ENCODE results near the gene FLNB. TPM values are rescaled to one million over a fixed set of nuclear protein-coding genes. Genes with fewer than 3 reads are reported as not detected.

Gene FLNB
- total RNA-seq, 1 donor from 2014 or later: 30.0 TPM

GRCh38 chr3:58063022-58063815, 55.0 kb downstream of the FLNB start:
- no peak for DNase-seq
- ATAC-seq (ENCODE audit: poor library complexity): no peak
- intact Hi-C loops (cut with DNase I): no loop called here

DNA sequence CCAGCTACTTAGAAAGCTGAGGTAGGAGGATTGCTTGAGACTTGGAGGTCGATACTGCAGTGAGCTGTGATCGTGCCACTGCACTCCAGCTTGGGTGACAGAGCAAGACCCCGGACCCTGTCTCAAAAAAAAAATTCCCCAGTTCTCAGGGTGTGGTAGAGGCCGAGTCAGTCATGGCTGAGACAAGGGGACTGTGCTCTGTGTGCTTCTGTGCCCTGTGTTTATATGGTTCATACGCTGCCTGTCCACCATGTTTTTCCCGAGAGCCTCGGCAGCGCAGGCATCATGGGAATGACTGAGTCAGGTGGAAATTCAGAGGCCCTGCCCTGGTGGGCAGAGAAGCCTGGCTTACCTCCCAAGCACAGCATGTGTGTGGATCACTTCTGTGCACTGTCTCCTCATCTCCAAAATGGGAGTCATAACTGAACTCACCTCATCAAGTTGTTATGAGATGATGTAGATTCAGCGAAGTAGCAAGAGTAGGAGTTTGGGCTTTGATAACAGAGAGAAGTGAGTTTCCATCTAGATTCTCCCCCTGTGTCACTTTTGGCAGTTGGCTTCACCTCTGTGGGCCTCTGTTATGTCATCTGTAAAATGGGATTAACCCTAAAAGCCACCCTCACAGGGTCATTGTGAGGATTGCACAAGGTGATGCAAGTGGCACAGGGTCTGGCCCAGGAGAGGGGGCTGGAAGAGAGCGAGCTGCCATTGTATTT, 56.9 kb downstream of the FLNB start:
- DNase-seq (no peak), ATAC-seq (ENCODE audit: poor library complexity) (no peak)
- intact Hi-C loops (cut with DNase I): no loop called here

DNA sequence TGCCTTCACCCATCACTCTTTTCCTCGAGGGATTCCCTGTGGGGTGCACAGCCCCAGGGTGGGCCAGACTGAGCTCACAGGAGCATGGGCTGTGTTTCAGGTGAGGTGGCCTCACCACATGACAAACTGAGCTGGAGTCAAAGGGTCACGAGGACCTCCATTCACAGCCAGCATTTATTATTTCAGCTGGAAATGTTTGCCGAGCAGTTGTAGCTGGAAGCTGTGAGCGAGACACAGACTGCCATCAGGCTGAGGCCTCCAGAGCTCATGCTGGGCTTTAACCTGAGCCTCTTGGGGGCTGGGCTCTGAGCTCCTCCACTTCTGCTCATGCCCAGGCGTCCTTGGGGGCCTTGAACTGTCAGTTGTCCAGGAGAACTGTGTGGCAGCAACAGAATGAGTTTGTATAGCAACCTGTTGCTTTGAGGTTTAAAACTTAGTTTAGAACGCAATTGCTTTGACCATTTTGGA, 57.5 kb downstream of the FLNB start:
- intact Hi-C loops (cut with DNase I): no loop called here
- DNase-seq: no peak
- ATAC-seq (ENCODE audit: poor library complexity): no peak

- intact Hi-C loops (cut with DNase I): no loop called here
- ATAC-seq (ENCODE audit: poor library complexity): no peak
- DNase-seq: no peak
These were observed 58.6 kb downstream of the FLNB start for GRCh38 chr3:58066842-58067241.

GRCh38 chr3:58068122-58068809, 60.0 kb downstream of the FLNB start:
- intact Hi-C loops (cut with DNase I): no loop called here
- ATAC-seq (ENCODE audit: poor library complexity) (no peak), DNase-seq (no peak)

GRCh38 chr3:58071480-58071971, 63.3 kb downstream of the FLNB start:
- ATAC-seq (ENCODE audit: poor library complexity): no peak
- intact Hi-C loops (cut with DNase I): no loop called here
- no peak for DNase-seq

DNA sequence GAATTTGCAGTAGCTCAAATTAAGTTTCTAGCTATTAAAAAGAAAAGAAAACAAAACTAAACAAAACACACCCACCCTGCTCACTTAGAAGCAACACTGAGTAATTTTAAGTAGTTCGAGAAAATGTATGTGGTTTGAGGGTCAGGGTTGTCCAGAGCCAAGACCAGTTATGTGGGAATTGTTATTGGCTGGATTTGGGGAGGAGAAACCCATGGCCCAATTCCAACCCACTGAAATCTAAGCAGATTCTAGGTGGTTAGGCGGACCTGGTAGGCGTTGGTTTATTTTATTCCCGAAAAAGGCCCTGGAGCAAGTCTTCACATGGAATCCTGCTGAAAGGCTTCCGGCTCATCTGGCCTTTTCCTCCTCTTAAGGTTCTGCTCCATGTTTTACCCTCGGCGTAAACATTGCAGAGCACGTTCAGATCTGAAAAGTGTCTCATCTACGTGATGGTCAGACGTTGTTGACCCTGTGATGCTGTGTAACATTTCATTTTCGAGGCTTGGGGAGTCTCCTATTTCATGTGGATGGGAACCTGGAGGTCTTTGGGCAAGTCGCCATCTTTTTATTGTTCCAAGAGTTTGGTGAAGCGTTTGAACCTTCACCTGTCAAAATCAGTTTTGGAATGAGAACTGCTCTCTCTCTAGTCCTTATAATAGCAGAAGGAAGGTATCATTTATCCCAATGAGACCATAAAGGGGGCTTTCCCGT, 64.0 kb downstream of the FLNB start:
- intact Hi-C loops (cut with DNase I): no loop called here
- DNase-seq: no peak
- ATAC-seq (ENCODE audit: poor library complexity): no peak

DNA sequence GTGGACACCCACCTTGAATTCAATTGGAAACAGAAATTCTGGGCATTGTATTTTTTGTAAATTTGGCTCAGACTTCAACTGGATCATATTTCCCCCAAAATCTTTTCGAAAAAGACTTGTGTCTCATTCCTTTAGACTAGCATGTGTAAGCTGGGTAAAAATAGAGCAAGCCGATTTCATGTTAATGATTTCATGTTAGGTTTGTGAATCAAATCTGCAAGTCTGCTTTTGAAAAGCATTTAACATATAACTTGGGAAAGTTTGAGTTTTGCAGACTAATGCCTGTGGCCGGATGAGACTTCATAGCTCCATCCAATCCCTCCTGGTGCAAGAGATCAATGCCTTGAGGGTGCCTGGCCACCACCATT, 64.5 kb downstream of the FLNB start:
- intact Hi-C loops (cut with DNase I): no loop called here
- ATAC-seq (ENCODE audit: poor library complexity) (no peak), DNase-seq (no peak)

DNA sequence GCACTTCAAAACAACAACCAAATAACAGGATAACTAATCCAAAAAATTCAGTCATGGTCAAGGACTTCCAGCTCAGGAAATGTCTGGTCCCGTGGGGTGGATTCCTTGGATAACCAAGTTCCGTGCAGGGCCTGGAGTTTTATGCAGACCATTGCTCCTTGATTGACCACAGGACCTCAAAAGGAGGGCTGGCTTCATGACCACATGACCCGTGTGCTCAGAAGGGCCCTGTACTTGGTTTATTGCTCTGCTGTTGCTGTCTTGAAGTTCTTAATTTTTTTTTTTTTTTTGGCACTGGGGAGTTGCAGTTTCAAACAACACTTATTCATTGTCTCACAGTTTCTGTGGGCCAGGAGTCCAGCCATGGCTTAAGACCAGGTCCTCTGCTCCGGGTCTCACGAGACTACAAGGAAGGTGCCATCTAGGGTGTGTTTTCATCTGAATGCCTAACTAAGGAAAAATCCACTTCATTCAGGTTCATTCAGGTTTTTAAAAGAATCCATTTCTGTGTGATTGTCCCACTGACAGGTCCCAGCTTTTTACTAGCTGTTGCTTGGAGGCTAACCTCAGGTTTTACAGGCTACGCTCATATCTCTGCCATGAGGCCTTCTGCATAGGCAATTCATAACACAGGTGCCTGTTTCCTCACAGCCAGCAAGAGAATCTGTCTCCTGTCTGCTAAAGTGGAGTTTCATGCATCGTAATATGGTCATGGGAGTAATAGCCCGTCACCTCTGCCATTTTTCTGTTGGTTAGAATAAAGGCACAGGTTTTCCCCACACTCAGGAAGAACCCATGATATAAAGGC, 65.3 kb downstream of the FLNB start:
- intact Hi-C loops (cut with DNase I): no loop called here
- DNase-seq (no peak), ATAC-seq (ENCODE audit: poor library complexity) (no peak)

DNA sequence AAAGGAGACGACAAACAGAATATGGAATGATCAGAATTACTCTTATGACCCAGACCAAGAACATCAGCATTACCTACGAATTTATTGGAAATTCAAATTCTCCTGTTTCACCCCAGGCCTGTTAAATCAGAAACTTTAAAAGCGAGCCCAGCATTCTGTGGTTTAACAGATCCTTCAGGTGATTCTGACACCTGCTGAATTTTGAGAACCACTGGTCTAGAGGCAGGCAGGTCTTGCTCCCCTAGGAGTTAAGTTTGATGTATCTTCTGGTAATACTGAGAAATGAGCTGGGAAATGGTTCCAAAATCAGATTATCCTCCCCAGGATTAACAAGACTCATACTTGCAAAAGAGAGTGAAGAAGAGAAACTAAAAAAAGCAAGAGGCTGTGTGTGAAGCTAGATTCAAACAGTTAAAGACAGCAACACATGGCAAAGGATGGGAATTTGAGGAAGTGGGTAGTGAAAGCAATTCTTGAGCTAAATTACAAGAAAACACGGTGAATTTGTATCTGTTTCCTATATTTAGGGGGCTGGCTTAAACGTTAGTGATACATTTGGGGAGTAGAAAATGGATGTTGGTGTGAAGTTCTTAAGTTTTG, 66.0 kb downstream of the FLNB start:
- intact Hi-C loops (cut with DNase I): no loop called here
- ATAC-seq (ENCODE audit: poor library complexity) (no peak), DNase-seq (no peak)

GRCh38 chr3:58074997-58075396, 66.8 kb downstream of the FLNB start:
- intact Hi-C loops (cut with DNase I): no loop called here
- ATAC-seq (ENCODE audit: poor library complexity): no peak

GRCh38 chr3:58077596-58078285, 69.5 kb downstream of the FLNB start:
- intact Hi-C loops (cut with DNase I): no loop called here
- no peak for ATAC-seq (ENCODE audit: poor library complexity)
- no peak for DNase-seq

More at GRCh38 chr3:58074997-58075396, 66.8 kb downstream of the FLNB start:
- DNase-seq: no peak

DNA sequence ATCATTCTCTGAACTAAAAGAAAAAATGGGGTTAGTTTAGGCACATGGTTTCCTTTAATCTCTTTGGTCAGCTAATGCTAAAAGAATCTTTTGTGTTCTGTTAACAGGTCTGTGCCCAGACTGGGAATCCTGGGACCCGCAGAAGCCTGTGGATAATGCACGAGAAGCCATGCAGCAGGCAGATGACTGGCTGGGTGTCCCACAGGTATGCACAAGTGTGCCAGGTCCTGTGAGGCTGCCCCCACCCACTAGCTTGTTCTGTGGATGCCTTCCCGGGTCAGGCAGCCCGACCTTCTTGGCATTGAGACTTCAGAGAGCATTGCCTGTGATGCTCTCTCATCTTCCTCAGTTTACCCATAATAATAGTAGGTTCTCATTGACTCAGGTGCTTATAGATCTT, 70.4 kb downstream of the FLNB start:
- DNase-seq (no peak), ATAC-seq (ENCODE audit: poor library complexity) (no peak)
- intact Hi-C loops (cut with DNase I): no loop called here

DNA sequence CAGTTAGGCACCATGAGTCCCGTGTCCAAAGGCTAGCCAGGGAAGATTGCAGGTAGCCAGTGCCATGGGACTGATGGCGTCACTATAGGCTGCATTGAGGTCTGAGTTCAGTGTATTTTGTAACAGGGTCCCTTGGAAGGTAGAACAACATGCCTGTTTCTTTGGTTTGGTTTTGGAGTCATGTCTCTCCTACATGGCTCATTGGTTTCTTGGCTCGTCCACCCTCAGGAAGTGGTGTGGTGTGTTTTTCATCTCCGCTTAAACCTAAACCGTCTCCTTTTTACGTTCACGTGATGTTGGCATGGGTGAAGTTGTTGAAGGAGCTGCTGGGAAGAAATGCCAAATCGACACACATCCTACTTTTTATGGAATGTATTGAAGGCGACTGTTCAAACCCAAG, 71.6 kb downstream of the FLNB start:
- ATAC-seq (ENCODE audit: poor library complexity) (no peak), DNase-seq (no peak)
- intact Hi-C loops (cut with DNase I): no loop called here

DNA sequence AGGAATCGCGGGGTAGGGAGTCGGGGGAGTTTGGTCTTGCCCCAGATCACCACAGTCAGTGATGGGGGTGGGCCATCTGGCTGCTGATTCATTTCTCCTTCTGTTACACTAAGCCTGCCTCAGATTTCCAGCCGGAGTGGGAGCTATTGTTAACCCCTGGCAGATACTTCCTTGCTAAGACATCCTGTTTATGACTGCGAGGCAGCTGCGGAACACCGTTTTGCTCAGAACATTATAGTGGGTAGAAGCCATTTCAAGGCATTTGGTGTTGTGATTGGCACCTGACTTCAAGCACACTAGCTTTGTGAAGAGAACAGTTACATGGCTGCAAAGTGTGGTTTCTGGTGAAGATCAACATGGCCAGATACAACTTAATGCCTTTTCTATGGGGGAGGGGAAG, 73.8 kb downstream of the FLNB start:
- no peak for ATAC-seq (ENCODE audit: poor library complexity)
- DNase-seq: no peak
- intact Hi-C loops (cut with DNase I): no loop called here

DNA sequence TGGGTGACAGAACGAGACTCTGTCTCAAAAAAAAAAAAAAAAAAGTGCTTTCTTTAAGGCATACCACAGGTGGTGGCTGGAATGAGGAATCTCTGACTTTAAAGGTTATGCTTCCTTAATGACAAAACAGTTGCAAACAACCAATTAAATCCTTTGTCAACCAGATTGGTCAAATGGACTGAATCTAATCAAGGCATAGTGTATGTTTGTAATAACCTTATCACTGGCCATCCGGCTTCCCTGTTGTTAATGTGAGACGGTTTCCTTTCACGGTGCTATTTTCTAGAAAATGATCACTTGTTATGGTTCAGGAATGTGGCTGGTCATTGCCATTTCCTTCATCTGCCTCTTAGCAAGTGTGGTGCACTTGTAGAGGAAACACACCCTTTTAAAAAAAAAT, 75.9 kb downstream of the FLNB start:
- ATAC-seq (ENCODE audit: poor library complexity): no peak

GRCh38 chr3:58084788-58085543, 76.7 kb downstream of the FLNB start:
- intact Hi-C loops (cut with DNase I): no loop called here
- no peak for DNase-seq
- ATAC-seq (ENCODE audit: poor library complexity): no peak

More for the DNA sequence above, 75.9 kb downstream of the FLNB start:
- intact Hi-C loops (cut with DNase I): no loop called here
- no peak for DNase-seq
